ENCODE measurements around the gene PDE4B.

PDE4B gene

GRCh38 chr1:65814752-65815151 lies 22.1 kb downstream of the PDE4B start:
- Histone ChIP-seq H3F3A (ENCODE audit: low read depth) (no peaks in the 10 kb centered on the region), H3K4me1 (ENCODE audit: insufficient read depth, low read length, poor library complexity, severe bottlenecking) (peaks cover 19% of the 10 kb centered on the region), H3K36me3 (ENCODE audit: insufficient read depth, low read length) (no peaks in the 10 kb centered on the region), H3K9me3 (ENCODE audit: insufficient read depth, low read depth, low read length) (no peaks in the 10 kb centered on the region), H4K20me1 (ENCODE audit: insufficient read depth, low read length, poor library complexity, severe bottlenecking) (no peaks in the 10 kb centered on the region), H3K4me3 (ENCODE audit: low read length, poor library complexity, severe bottlenecking) (no peak overlapping the region), H2AFZ (ENCODE audit: low read length) (no peak overlapping the region), H3K27me3 (ENCODE audit: insufficient read depth, low read length, poor library complexity, severe bottlenecking) (no peaks in the 10 kb centered on the region), H3K9me2 (replicated peaks; ENCODE audit: low read depth, low read length) (no peaks in the 10 kb centered on the region), H3K79me2 (ENCODE audit: insufficient read depth, low read length) (no peaks in the 10 kb centered on the region), H3K4me2 (ENCODE audit: low read depth, low read length, poor library complexity, severe bottlenecking) (no peak overlapping the region), H3K9ac (ENCODE audit: low read depth, low read length, poor library complexity, severe bottlenecking) (no peak overlapping the region)
- TF ChIP-seq EZH2phosphoT487 (IDR thresholded peaks at IDR 0.05; ENCODE audit: borderline replicate concordance) = no peak
- TF ChIP-seq, protein P1, sequence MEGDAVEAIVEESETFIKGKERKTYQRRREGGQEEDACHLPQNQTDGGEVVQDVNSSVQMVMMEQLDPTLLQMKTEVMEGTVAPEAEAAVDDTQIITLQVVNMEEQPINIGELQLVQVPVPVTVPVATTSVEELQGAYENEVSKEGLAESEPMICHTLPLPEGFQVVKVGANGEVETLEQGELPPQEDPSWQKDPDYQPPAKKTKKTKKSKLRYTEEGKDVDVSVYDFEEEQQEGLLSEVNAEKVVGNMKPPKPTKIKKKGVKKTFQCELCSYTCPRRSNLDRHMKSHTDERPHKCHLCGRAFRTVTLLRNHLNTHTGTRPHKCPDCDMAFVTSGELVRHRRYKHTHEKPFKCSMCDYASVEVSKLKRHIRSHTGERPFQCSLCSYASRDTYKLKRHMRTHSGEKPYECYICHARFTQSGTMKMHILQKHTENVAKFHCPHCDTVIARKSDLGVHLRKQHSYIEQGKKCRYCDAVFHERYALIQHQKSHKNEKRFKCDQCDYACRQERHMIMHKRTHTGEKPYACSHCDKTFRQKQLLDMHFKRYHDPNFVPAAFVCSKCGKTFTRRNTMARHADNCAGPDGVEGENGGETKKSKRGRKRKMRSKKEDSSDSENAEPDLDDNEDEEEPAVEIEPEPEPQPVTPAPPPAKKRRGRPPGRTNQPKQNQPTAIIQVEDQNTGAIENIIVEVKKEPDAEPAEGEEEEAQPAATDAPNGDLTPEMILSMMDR (conservative IDR thresholded peaks at IDR 0.05; ENCODE audit: low read length) = no peak

DNA sequence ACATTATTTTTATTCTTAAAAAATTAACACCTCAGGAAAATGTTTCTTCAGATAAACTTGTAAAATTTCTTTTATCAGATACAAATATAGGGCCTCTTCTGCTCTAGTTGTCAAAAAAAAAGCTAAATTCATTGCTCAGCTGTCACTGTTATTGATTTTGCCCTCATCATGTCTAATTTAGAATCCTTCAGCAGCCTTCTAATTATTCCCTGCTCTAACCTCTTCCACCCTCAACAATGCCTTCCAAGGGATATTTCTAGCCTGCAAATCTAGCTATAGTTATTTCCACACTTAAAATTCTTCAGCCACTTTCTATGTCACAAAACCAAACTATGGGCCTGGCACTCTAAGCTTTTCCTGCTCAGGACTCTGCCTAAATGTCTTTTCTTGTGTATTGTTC lies 25.2 kb downstream of the PDE4B start:
- no peak overlapping the region for H3K4me3 ChIP-seq (ENCODE audit: low read length, poor library complexity, severe bottlenecking)
- no peaks in the 10 kb centered on the region for H3K79me2 ChIP-seq (ENCODE audit: insufficient read depth, low read length)
- H3F3A ChIP-seq (ENCODE audit: low read depth) = no peaks in the 10 kb centered on the region
- peaks cover 1% of the 10 kb centered on the region for H3K4me1 ChIP-seq (ENCODE audit: insufficient read depth, low read length, poor library complexity, severe bottlenecking)
- no peak overlapping the region for H2AFZ ChIP-seq (ENCODE audit: low read length)
- H3K4me2 ChIP-seq (ENCODE audit: low read depth, low read length, poor library complexity, severe bottlenecking) = no peak overlapping the region
- H3K9me3 ChIP-seq (ENCODE audit: insufficient read depth, low read depth, low read length) = no peaks in the 10 kb centered on the region
- no peaks in the 10 kb centered on the region for H3K9me2 ChIP-seq (replicated peaks; ENCODE audit: low read depth, low read length)
- H3K9ac ChIP-seq (ENCODE audit: low read depth, low read length, poor library complexity, severe bottlenecking) = no peak overlapping the region
- TF ChIP-seq, protein P1 (conservative IDR thresholded peaks at IDR 0.05; ENCODE audit: low read length) = no peak
- TF ChIP-seq EZH2phosphoT487 (IDR thresholded peaks at IDR 0.05; ENCODE audit: borderline replicate concordance) = no peak
- no peaks in the 10 kb centered on the region for H4K20me1 ChIP-seq (ENCODE audit: insufficient read depth, low read length, poor library complexity, severe bottlenecking)
- no peaks in the 10 kb centered on the region for H3K27me3 ChIP-seq (ENCODE audit: insufficient read depth, low read length, poor library complexity, severe bottlenecking)
- H3K36me3 ChIP-seq (ENCODE audit: insufficient read depth, low read length) = no peaks in the 10 kb centered on the region

DNA sequence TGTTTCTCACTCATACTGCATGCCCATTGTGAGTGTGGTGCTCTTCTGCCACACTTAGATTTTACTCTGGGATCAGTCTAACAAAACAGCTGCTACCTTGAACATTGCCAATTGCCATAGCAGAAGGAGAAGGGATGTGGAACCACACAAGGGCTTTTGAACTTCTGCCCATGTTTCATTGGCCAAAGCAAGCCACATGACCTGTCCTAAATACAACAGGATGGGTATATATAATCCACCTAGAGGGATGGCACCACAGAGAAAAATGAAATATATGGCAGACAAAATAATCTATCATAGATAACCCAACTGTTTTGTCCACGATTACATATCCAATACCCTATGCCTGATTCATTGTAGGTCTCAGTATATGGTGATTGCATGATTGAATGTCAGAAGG lies 26.3 kb downstream of the PDE4B start:
- Histone ChIP-seq H3K4me3 (ENCODE audit: low read length, poor library complexity, severe bottlenecking) (no peak overlapping the region), H3K27me3 (ENCODE audit: insufficient read depth, low read length, poor library complexity, severe bottlenecking) (no peaks in the 10 kb centered on the region), H3K36me3 (ENCODE audit: insufficient read depth, low read length) (no peaks in the 10 kb centered on the region), H3K4me2 (ENCODE audit: low read depth, low read length, poor library complexity, severe bottlenecking) (no peak overlapping the region), H3K9me3 (ENCODE audit: insufficient read depth, low read depth, low read length) (no peaks in the 10 kb centered on the region), H3K4me1 (ENCODE audit: insufficient read depth, low read length, poor library complexity, severe bottlenecking) (no peaks in the 10 kb centered on the region), H3K79me2 (ENCODE audit: insufficient read depth, low read length) (no peaks in the 10 kb centered on the region), H3K9ac (ENCODE audit: low read depth, low read length, poor library complexity, severe bottlenecking) (no peak overlapping the region), H3K9me2 (replicated peaks; ENCODE audit: low read depth, low read length) (no peaks in the 10 kb centered on the region), H3F3A (ENCODE audit: low read depth) (no peaks in the 10 kb centered on the region), H2AFZ (ENCODE audit: low read length) (no peak overlapping the region), H4K20me1 (ENCODE audit: insufficient read depth, low read length, poor library complexity, severe bottlenecking) (no peaks in the 10 kb centered on the region)
- TF ChIP-seq, protein P1 (conservative IDR thresholded peaks at IDR 0.05; ENCODE audit: low read length) = no peak
- no peak for TF ChIP-seq EZH2phosphoT487 (IDR thresholded peaks at IDR 0.05; ENCODE audit: borderline replicate concordance)

All from Loucy (cell line).